Activated CD8-positive, alpha-beta memory T cell treated with anti-CD3 and anti-CD28 coated beads, Interleukin-2, amount 10 ng/mL, durations not matched to agents 7 days and 5 days (primary cell): Measurements from ENCODE around the gene SULT1C4. TPM values are rescaled to one million over a fixed set of nuclear protein-coding genes. Genes with fewer than 3 reads are reported as not detected.

Source experiments
- ATAC-seq: fragments of 150-1000 bp; cut with Tn5 transposase; one replicate; pipeline ENCODE4 v1.10.0; 2021; ENCODE audit warnings: moderate library complexity
- CTCF ChIA-PET: fragments of 350-600 bp; sonication (Branson Sonifier 250); formaldehyde crosslinking; loops from one replicate; lab custom pipeline; 2021; ENCODE audit warnings: antibody characterized with exemption; lab: Charles Lee
- DNase-seq: peaks from one replicate; pipeline ENCODE4 v3.0.0-alpha.2; 2020
- H3K27ac Mint-ChIP-seq: one replicate; pipeline ENCODE4 v1.8.0; 2021; ENCODE audit warnings: mild to moderate bottlenecking, mixed read lengths
- H3K27me3 Mint-ChIP-seq: one replicate; pipeline ENCODE4 v1.8.0; 2021; ENCODE audit warnings: mixed read lengths
- H3K36me3 Mint-ChIP-seq: one replicate; pipeline ENCODE4 v1.8.0; 2021; ENCODE audit warnings: mild to moderate bottlenecking, mixed read lengths
- H3K4me1 Mint-ChIP-seq: one replicate; pipeline ENCODE4 v1.8.0; 2021; ENCODE audit warnings: mixed read lengths
- H3K4me3 Mint-ChIP-seq: one replicate; pipeline ENCODE4 v1.8.0; 2021; ENCODE audit warnings: mild to moderate bottlenecking, moderate library complexity, mixed read lengths
- H3K9me3 Mint-ChIP-seq: one replicate; pipeline ENCODE4 v1.8.0; 2022; ENCODE audit warnings: low read depth, mixed read lengths
- total RNA-seq, 2 experiments: library from RNA; stranded (reverse); gene quantifications; one replicate each; pipeline ENCODE4 v1.2.3, GENCODE V29; 2021

SULT1C4 gene
- total RNA-seq, 2 experiments from 2014 or later = not detected

DNA sequence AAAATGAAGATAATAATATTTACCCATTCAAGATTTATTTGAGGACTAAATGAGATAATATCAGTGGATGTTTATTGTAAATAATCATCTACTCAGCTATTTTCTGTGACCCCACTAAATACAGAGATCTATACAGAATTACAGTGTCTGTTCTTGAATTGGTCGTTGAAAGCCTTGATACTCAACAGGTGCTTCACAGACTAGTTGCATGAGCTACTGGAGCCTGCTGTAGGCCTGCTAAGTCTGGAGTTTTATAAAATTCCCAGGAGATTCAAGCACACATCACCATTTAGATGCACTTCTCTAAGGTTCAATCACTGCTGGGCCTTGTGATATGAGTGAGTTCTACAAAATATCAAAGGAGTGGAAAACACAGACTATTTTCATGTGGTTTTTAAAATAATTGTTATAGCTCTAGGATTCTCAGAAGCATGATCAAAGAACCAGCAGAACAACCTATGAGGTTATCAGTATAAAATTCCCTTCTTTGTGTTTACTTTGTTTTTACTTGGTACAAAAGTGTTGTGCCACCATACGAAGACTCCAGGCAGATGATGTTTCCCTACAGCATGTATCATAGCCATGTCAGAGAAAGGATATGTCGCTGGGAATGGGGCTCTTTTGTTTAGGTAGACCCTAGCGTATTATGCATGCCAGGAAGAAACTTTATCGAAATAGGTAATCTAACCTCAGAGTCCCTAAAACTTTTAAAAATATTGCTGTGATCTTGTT is 7.1 kb downstream of the SULT1C4 start:
- Mint-ChIP-seq H3K36me3 (no peaks in the 10 kb centered on the region), H3K4me1 (no peaks in the 10 kb centered on the region), H3K4me3 (no peak overlapping the region), H3K9me3 (no peaks in the 10 kb centered on the region), H3K27me3 (peaks cover 18% of the 10 kb centered on the region), H3K27ac (no peak overlapping the region)
- no peak for ATAC-seq
- no peak for DNase-seq
- CTCF ChIA-PET = no interaction called here

DNA sequence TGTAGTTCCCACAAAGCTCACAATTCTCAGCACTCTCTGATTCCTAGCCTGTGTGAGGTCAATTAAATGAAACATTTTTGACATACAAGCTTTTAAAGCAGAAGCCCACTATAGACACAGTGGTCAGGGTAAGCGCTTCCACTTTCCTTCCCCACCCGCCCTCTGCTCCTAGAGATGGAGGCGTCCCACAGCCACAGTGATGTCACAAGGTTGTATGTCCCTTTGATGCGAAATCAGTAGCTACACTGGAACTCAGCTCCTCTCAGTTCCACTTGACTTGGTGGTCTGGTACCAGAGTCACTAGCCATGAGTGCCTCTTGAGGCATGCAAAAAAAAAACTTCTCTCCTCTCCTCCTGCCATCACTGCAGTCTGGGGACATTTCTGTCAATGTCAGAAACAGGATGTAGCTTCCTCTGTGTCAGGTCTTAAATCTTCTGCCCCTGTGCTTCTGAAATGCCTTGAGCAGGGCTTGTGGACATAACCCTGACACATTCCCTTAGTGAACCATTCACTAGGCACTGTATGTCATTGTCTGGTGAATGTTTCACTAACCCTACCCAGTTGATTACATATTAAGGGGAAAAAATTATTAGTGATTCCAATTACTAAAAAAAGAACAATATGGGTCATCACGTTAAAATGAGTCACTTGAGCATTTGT is 7.8 kb downstream of the SULT1C4 start:
- no peak for ATAC-seq
- peaks cover 21% of the 10 kb centered on the region for H3K27me3 Mint-ChIP-seq

DNA sequence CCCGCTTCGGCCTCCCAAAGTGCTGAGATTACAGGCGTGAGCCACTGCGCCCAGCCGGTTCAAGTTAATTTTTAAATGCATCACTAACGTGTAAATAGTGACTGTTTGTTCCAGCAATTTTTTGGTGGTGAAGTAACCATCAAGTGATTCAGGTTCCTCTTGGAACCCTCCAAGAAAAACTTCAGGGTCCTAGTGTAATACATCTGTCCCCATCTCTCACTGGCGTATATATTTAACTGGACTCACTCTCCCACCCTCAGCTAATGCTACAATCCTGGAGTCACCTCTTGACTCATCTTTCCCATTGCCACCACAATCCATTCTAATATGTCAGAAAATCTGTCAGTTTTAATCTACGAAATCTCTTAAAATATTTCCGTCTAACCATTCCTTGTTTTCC is 10.3 kb downstream of the SULT1C4 start:
- Mint-ChIP-seq H3K4me1 (no peaks in the 10 kb centered on the region), H3K36me3 (peaks cover 2% of the 10 kb centered on the region), H3K27me3 (peaks cover 22% of the 10 kb centered on the region), H3K27ac (no peak overlapping the region), H3K4me3 (no peak overlapping the region), H3K9me3 (peaks cover 3% of the 10 kb centered on the region)
- DNase-seq (no peak), ATAC-seq (no peak)
- CTCF ChIA-PET = no interaction called here

More for the DNA sequence above, 7.8 kb downstream of the SULT1C4 start:
- Mint-ChIP-seq H3K27ac (no peak overlapping the region), H3K4me3 (no peak overlapping the region), H3K36me3 (no peaks in the 10 kb centered on the region), H3K4me1 (no peaks in the 10 kb centered on the region), H3K9me3 (no peaks in the 10 kb centered on the region)
- DNase-seq = no peak
- CTCF ChIA-PET = no interaction called here

GRCh38 chr2:108390340-108390739 is 12.6 kb downstream of the SULT1C4 start:
- no peak overlapping the region for H3K4me3 Mint-ChIP-seq
- peaks cover 4% of the 10 kb centered on the region for H3K9me3 Mint-ChIP-seq
- CTCF ChIA-PET = no interaction called here
- ATAC-seq = no peak
- H3K36me3 Mint-ChIP-seq = peaks cover 3% of the 10 kb centered on the region
- peaks cover 23% of the 10 kb centered on the region for H3K27me3 Mint-ChIP-seq
- DNase-seq = no peak
- no peak overlapping the region for H3K27ac Mint-ChIP-seq
- H3K4me1 Mint-ChIP-seq = no peaks in the 10 kb centered on the region

GRCh38 chr2:108392029-108392428 is 14.3 kb downstream of the SULT1C4 start:
- no peaks in the 10 kb centered on the region for H3K4me1 Mint-ChIP-seq
- peaks cover 4% of the 10 kb centered on the region for H3K9me3 Mint-ChIP-seq
- H3K36me3 Mint-ChIP-seq = peaks cover 3% of the 10 kb centered on the region
- H3K27me3 Mint-ChIP-seq = peaks cover 18% of the 10 kb centered on the region
- no peak overlapping the region for H3K4me3 Mint-ChIP-seq
- no peak for DNase-seq
- CTCF ChIA-PET = no interaction called here
- no peak for ATAC-seq
- no peak overlapping the region for H3K27ac Mint-ChIP-seq

- H3K36me3 Mint-ChIP-seq = peaks cover 3% of the 10 kb centered on the region
- H3K4me1 Mint-ChIP-seq = no peaks in the 10 kb centered on the region
- no peak for DNase-seq
- CTCF ChIA-PET = no interaction called here
- no peak overlapping the region for H3K27ac Mint-ChIP-seq
- H3K9me3 Mint-ChIP-seq = peaks cover 4% of the 10 kb centered on the region
- no peak for ATAC-seq
- peaks cover 17% of the 10 kb centered on the region for H3K27me3 Mint-ChIP-seq
- no peak overlapping the region for H3K4me3 Mint-ChIP-seq
Observed at GRCh38 chr2:108393197-108393596, 15.4 kb downstream of the SULT1C4 start.

GRCh38 chr2:108395155-108395554 is 17.4 kb downstream of the SULT1C4 start:
- DNase-seq = no peak
- H3K27ac Mint-ChIP-seq = no peak overlapping the region
- H3K27me3 Mint-ChIP-seq = peaks cover 9% of the 10 kb centered on the region
- no peak for ATAC-seq
- CTCF ChIA-PET = interaction anchor here (1.2 kb wide), 1 partner anchor 189 kb away, joined by 4 read pairs; no protein-coding TSS in a partner anchor
- no peaks in the 10 kb centered on the region for H3K4me1 Mint-ChIP-seq
- peaks cover 3% of the 10 kb centered on the region for H3K36me3 Mint-ChIP-seq
- H3K9me3 Mint-ChIP-seq = peaks cover 8% of the 10 kb centered on the region
- H3K4me3 Mint-ChIP-seq = no peak overlapping the region

- H3K9me3 Mint-ChIP-seq = peaks cover 8% of the 10 kb centered on the region
- no peak overlapping the region for H3K4me3 Mint-ChIP-seq
- peaks cover 3% of the 10 kb centered on the region for H3K36me3 Mint-ChIP-seq
Observed at GRCh38 chr2:108396845-108397244, 19.1 kb downstream of the SULT1C4 start.

DNA sequence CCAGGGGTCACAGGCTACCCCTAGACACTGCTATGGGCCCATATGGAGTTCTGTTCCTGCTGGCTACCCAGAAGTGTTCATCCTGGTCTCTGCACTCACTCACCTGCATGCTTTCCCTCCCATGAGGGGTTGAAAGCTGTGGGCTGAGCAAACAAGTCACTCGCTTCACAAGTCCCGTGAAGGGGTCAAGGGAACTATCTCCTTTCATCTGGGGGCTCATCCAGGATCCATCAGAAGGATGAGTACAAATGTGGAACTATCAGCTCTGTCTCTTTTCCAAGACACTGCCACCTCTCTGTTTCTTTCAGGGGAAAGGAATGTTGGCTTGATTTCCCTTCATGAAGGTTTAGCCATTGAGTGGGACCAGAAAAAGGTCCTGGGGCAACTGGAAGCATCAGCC is 21.7 kb downstream of the SULT1C4 start:
- H3K27me3 Mint-ChIP-seq = no peaks in the 10 kb centered on the region
- no peaks in the 10 kb centered on the region for H3K4me1 Mint-ChIP-seq
- CTCF ChIA-PET = no interaction called here
- no peak for DNase-seq
- no peaks in the 10 kb centered on the region for H3K36me3 Mint-ChIP-seq
- peaks cover 5% of the 10 kb centered on the region for H3K9me3 Mint-ChIP-seq
- H3K4me3 Mint-ChIP-seq = no peak overlapping the region
- H3K27ac Mint-ChIP-seq = no peak overlapping the region
- ATAC-seq = no peak

More at GRCh38 chr2:108396845-108397244, 19.1 kb downstream of the SULT1C4 start:
- Mint-ChIP-seq H3K4me1 (no peaks in the 10 kb centered on the region), H3K27me3 (peaks cover 6% of the 10 kb centered on the region), H3K27ac (no peak overlapping the region)
- CTCF ChIA-PET = no interaction called here
- DNase-seq (no peak), ATAC-seq (no peak)

- Mint-ChIP-seq H3K9me3 (peaks cover 12% of the 10 kb centered on the region), H3K36me3 (no peaks in the 10 kb centered on the region), H3K4me1 (no peaks in the 10 kb centered on the region), H3K4me3 (no peak overlapping the region), H3K27ac (no peak overlapping the region), H3K27me3 (peaks cover 4% of the 10 kb centered on the region)
- CTCF ChIA-PET = no interaction called here
- DNase-seq (no peak), ATAC-seq (no peak)
Observed at GRCh38 chr2:108401800-108402199, 24.0 kb downstream of the SULT1C4 start.

DNA sequence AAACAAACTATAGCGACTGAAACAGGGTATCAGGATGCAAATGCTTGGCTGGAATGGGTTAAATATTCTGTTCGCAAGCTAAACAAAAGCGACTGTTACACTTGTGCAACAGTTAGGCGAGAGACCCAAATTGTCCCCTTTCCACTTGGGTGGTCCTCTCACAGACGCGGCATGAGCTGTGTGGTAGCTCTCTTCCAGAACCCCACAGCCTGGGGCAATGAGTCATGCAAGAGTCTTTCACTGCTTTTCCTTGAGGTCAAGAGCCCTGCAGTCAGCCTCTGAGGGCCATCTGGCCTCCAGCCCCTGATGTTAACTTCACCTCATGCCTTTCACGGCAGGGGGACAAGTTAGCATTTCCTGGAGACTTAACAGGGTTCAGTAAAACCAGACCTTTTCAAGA is 25.7 kb downstream of the SULT1C4 start:
- H3K4me3 Mint-ChIP-seq = no peak overlapping the region
- H3K27ac Mint-ChIP-seq = no peak overlapping the region
- no peak for DNase-seq
- peaks cover 9% of the 10 kb centered on the region for H3K27me3 Mint-ChIP-seq
- H3K4me1 Mint-ChIP-seq = no peaks in the 10 kb centered on the region
- CTCF ChIA-PET = no interaction called here
- H3K9me3 Mint-ChIP-seq = peaks cover 12% of the 10 kb centered on the region
- no peaks in the 10 kb centered on the region for H3K36me3 Mint-ChIP-seq
- ATAC-seq = no peak

- Mint-ChIP-seq H3K4me3 (no peak overlapping the region), H3K27me3 (peaks cover 10% of the 10 kb centered on the region), H3K36me3 (no peaks in the 10 kb centered on the region), H3K9me3 (peaks cover 11% of the 10 kb centered on the region), H3K4me1 (no peaks in the 10 kb centered on the region), H3K27ac (no peak overlapping the region)
- ATAC-seq = no peak
- CTCF ChIA-PET = no interaction called here
- DNase-seq = no peak
Observed at GRCh38 chr2:108404784-108405397, 27.1 kb downstream of the SULT1C4 start.

GRCh38 chr2:108407864-108408729 is 30.3 kb downstream of the SULT1C4 start:
- Mint-ChIP-seq H3K9me3 (peaks cover 8% of the 10 kb centered on the region), H3K27me3 (peaks cover 10% of the 10 kb centered on the region), H3K4me1 (no peaks in the 10 kb centered on the region), H3K4me3 (no peak overlapping the region), H3K36me3 (no peaks in the 10 kb centered on the region), H3K27ac (no peak overlapping the region)
- ATAC-seq (no peak), DNase-seq (no peak)
- CTCF ChIA-PET = no interaction called here
